ENCODE measurements around the gene SEMA4F. TPM values are rescaled to one million over a fixed set of nuclear protein-coding genes. Genes with fewer than 3 reads are reported as not detected.

SEMA4F gene
- total RNA-seq = 3.2 and 5.1 TPM in 2 replicates

- no peak for FAIRE-seq
- peak; percentile 92 for DNase-seq (ENCODE audit: low read depth)
- H3K27me3 ChIP-seq (ENCODE audit: control insufficient read depth, insufficient read depth, low read length) = no peaks in the 10 kb centered on the region
- H3K4me3 ChIP-seq (ENCODE audit: low read depth, low read length) = peak within 1 kb of the TSS; percentile 69
- H3K36me3 ChIP-seq (ENCODE audit: control insufficient read depth, insufficient read depth, low read length) = no peaks in the 10 kb centered on the region
- TF ChIP-seq CTCF (IDR thresholded peaks at IDR 0.05; ENCODE audit: insufficient read depth, low read length, severe bottlenecking) = no peak
Measured at GRCh38 chr2:74653985-74654882, at the start of gene SEMA4F. TSS of gene SEMA4F (plus strand) at chr2:74654247. CDS start at chr2:74654377, 130 bp downstream.

- TF ChIP-seq CTCF (IDR thresholded peaks at IDR 0.05; ENCODE audit: insufficient read depth, low read length, severe bottlenecking) = no peak
Measured at GRCh38 chr2:74606927-74607326, 47.1 kb upstream of the SEMA4F start.

GRCh38 chr2:74617122-74617521 is 36.9 kb upstream of the SEMA4F start:
- no peak overlapping the region for H3K4me3 ChIP-seq (ENCODE audit: low read depth, low read length)
- peaks cover 5% of the 10 kb centered on the region for H3K27me3 ChIP-seq (ENCODE audit: control insufficient read depth, insufficient read depth, low read length)
- no peak for TF ChIP-seq CTCF (IDR thresholded peaks at IDR 0.05; ENCODE audit: insufficient read depth, low read length, severe bottlenecking)
- DNase-seq (ENCODE audit: low read depth) (no peak), FAIRE-seq (no peak)
- H3K36me3 ChIP-seq (ENCODE audit: control insufficient read depth, insufficient read depth, low read length) = no peaks in the 10 kb centered on the region

More at GRCh38 chr2:74606927-74607326, 47.1 kb upstream of the SEMA4F start:
- DNase-seq (ENCODE audit: low read depth) (no peak), FAIRE-seq (no peak)
- H3K36me3 ChIP-seq (ENCODE audit: control insufficient read depth, insufficient read depth, low read length) = no peaks in the 10 kb centered on the region
- H3K27me3 ChIP-seq (ENCODE audit: control insufficient read depth, insufficient read depth, low read length) = peaks cover 6% of the 10 kb centered on the region
- no peak overlapping the region for H3K4me3 ChIP-seq (ENCODE audit: low read depth, low read length)

GRCh38 chr2:74618410-74619083 is 35.5 kb upstream of the SEMA4F start:
- peaks cover 5% of the 10 kb centered on the region for H3K27me3 ChIP-seq (ENCODE audit: control insufficient read depth, insufficient read depth, low read length)
- FAIRE-seq = no peak
- no peak overlapping the region for H3K4me3 ChIP-seq (ENCODE audit: low read depth, low read length)
- no peak for DNase-seq (ENCODE audit: low read depth)
- no peaks in the 10 kb centered on the region for H3K36me3 ChIP-seq (ENCODE audit: control insufficient read depth, insufficient read depth, low read length)
- no peak for TF ChIP-seq CTCF (IDR thresholded peaks at IDR 0.05; ENCODE audit: insufficient read depth, low read length, severe bottlenecking)

- DNase-seq (ENCODE audit: low read depth) (no peak), FAIRE-seq (no peak)
- no peak for TF ChIP-seq CTCF (IDR thresholded peaks at IDR 0.05; ENCODE audit: insufficient read depth, low read length, severe bottlenecking)
- Histone ChIP-seq H3K4me3 (ENCODE audit: low read depth, low read length) (no peak overlapping the region), H3K36me3 (ENCODE audit: control insufficient read depth, insufficient read depth, low read length) (no peaks in the 10 kb centered on the region), H3K27me3 (ENCODE audit: control insufficient read depth, insufficient read depth, low read length) (peaks cover 1% of the 10 kb centered on the region)
Measured at GRCh38 chr2:74619651-74620297, 34.3 kb upstream of the SEMA4F start.

All from bronchial epithelial cell (primary cell).